Parathyroid adenoma (tissue), 2 donors: ENCODE measurements around the gene TSC2.

Source experiments
- H2AFZ ChIP-seq: fragments of 300-600 bp; sonication (generic); one replicate; pipeline ENCODE4 v1.7.0; 2017; ENCODE audit warnings: antibody characterized with exemption, mild to moderate bottlenecking
- H3K27ac ChIP-seq: fragments of 300-600 bp; sonication (generic); one replicate; pipeline ENCODE4 v1.7.0; 2017
- H3K27me3 ChIP-seq: fragments of 300-600 bp; sonication (generic); one replicate; pipeline ENCODE4 v1.7.0; 2017; ENCODE audit warnings: low read length; ENCODE audit not compliant: control insufficient read depth, insufficient read depth
- H3K36me3 ChIP-seq: fragments of 300-600 bp; sonication (generic); one replicate; pipeline ENCODE4 v1.7.0; 2017; ENCODE audit warnings: low read length; ENCODE audit not compliant: control insufficient read depth, insufficient read depth
- H3K4me1 ChIP-seq: fragments of 300-600 bp; sonication (generic); one replicate; pipeline ENCODE4 v1.7.0; 2017; ENCODE audit warnings: control low read depth
- H3K4me2 ChIP-seq: fragments of 300-600 bp; sonication (generic); one replicate; pipeline ENCODE4 v1.7.0; 2017; ENCODE audit warnings: low read length
- H3K4me3 ChIP-seq: fragments of 300-600 bp; sonication (generic); one replicate; pipeline ENCODE4 v1.7.0; 2017; ENCODE audit warnings: low read depth, low read length
- H3K79me2 ChIP-seq: fragments of 300-600 bp; sonication (generic); one replicate; pipeline ENCODE4 v1.7.0; 2017; ENCODE audit warnings: control low read depth
- H3K9ac ChIP-seq: fragments of 300-600 bp; sonication (generic); one replicate; pipeline ENCODE4 v1.7.0; 2017; ENCODE audit warnings: mild to moderate bottlenecking
- H3K9me3 ChIP-seq: fragments of 300-600 bp; sonication (generic); one replicate; pipeline ENCODE4 v1.7.0; 2017; ENCODE audit warnings: low read length; ENCODE audit not compliant: control insufficient read depth
- TF ChIP-seq, protein P1 (sequence below): fragments of 300-600 bp; sonication (generic); IDR thresholded peaks from one replicate; pipeline ENCODE4 v1.7.0; 2017; ENCODE audit warnings: antibody characterized with exemption, mild to moderate bottlenecking
- donor health status: primary hyperparathyroidism.

TSC2 gene

DNA sequence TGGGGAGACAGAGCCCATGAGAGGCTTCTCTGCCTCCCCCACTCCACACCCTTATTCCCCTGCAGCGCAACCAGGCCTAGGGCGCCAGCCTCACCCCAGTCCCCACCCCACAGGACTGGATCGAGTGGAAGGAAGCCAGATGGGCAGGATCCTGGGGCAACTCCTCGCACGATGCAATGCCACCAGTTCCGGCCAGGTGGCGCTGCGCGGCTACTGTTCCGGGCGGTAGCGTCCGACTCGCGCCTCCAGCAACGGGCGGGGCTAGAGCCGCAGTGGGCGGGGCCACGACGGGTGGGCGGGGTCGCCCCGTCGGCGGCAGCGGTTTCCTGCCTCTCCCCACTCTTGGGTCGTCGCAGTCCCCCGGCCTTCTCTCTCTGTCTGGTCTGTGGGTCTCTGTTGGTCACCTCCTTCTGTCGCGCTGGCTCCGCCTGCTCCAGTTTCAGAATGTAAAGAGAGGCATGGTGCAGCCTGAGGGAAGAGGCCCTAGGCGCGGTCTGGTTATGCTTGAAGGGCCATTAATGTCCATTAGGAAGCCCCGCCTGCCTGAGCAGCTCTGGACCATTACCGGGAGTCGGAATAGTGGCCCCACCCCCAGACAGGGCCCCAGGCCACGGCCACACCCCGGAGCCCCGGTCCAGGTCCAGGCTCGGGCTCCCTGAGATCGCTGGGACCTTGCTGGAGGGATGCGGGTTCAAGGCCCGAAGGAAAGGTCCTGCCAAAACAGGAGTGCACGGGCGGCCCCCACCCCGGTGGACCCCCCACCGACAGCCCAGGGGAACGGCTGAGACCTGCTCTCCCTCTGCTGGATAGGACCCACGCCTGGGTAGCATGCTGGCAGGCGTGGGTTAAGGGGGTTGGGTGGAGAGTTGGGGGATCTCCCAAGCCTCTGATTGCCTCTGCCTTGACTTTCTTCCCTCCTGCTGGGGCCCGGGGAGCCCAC, 24.4 kb upstream of the TSC2 start:
- Histone ChIP-seq H3K27me3 (no peaks in the 10 kb centered on the region), H3K4me1 (peaks cover 5% of the 10 kb centered on the region), H3K27ac (no peak overlapping the region), H3K4me2 (peak overlapping the region; percentile 83), H3K36me3 (no peaks in the 10 kb centered on the region), H3K4me3 (peak overlapping the region; percentile 29), H3K9ac (no peak overlapping the region), H3K79me2 (no peaks in the 10 kb centered on the region), H2AFZ (peak overlapping the region; percentile 67), H3K9me3 (no peaks in the 10 kb centered on the region)
- TF ChIP-seq, protein P1, sequence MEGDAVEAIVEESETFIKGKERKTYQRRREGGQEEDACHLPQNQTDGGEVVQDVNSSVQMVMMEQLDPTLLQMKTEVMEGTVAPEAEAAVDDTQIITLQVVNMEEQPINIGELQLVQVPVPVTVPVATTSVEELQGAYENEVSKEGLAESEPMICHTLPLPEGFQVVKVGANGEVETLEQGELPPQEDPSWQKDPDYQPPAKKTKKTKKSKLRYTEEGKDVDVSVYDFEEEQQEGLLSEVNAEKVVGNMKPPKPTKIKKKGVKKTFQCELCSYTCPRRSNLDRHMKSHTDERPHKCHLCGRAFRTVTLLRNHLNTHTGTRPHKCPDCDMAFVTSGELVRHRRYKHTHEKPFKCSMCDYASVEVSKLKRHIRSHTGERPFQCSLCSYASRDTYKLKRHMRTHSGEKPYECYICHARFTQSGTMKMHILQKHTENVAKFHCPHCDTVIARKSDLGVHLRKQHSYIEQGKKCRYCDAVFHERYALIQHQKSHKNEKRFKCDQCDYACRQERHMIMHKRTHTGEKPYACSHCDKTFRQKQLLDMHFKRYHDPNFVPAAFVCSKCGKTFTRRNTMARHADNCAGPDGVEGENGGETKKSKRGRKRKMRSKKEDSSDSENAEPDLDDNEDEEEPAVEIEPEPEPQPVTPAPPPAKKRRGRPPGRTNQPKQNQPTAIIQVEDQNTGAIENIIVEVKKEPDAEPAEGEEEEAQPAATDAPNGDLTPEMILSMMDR: peak; percentile 98

DNA sequence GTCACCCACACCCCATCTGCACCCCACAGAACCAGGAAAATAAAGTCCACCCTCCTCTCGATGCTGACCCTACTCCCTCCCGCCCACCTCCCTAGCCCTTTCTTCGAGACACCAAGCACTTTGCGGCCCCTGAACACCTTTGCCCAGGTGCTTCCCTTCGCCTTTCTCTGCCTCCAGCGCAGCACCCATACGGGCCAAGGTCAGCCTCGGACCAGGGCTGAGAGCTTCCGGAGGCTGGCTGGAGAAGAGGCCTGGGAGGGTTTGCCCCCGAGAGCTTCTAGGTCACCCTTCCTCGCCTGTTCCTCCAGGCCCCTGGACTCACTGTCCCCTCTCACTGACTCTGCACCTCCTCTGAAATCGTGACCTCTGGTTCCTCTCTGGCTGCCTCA, 23.8 kb upstream of the TSC2 start:
- Histone ChIP-seq H3K4me1 (peaks cover 5% of the 10 kb centered on the region), H3K9ac (no peak overlapping the region), H2AFZ (no peak overlapping the region), H3K27ac (no peak overlapping the region), H3K79me2 (no peaks in the 10 kb centered on the region), H3K36me3 (no peaks in the 10 kb centered on the region), H3K27me3 (no peaks in the 10 kb centered on the region), H3K9me3 (no peaks in the 10 kb centered on the region), H3K4me3 (no peak overlapping the region), H3K4me2 (no peak overlapping the region)
- TF ChIP-seq, protein P1: no peak

DNA sequence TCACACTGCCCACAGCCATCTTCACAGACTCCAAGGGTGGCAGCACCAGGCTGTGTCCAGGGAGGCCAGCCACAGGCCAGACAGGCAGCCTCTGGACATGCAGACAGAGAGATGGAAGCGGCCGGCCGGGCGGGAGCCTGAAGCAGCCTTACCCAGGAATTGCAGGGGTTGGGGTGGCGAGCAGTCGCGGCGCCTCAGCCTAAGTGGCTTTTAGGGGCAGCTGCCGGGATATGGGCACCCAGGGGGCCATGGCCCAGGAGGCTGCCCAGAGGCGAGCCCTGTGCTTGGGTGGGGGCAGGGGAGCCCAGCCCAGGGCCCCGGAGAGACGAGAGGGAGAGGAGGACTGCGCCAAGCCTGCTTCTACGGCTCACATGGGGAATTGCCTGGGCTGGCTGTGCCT, 22.5 kb upstream of the TSC2 start:
- no peak overlapping the region for H2AFZ ChIP-seq
- no peaks in the 10 kb centered on the region for H3K9me3 ChIP-seq
- TF ChIP-seq, protein P1: no peak
- no peak overlapping the region for H3K4me3 ChIP-seq
- no peaks in the 10 kb centered on the region for H3K27me3 ChIP-seq
- peaks cover 5% of the 10 kb centered on the region for H3K4me1 ChIP-seq
- no peaks in the 10 kb centered on the region for H3K36me3 ChIP-seq
- H3K27ac ChIP-seq: no peak overlapping the region
- no peaks in the 10 kb centered on the region for H3K79me2 ChIP-seq
- H3K4me2 ChIP-seq: no peak overlapping the region
- no peak overlapping the region for H3K9ac ChIP-seq

DNA sequence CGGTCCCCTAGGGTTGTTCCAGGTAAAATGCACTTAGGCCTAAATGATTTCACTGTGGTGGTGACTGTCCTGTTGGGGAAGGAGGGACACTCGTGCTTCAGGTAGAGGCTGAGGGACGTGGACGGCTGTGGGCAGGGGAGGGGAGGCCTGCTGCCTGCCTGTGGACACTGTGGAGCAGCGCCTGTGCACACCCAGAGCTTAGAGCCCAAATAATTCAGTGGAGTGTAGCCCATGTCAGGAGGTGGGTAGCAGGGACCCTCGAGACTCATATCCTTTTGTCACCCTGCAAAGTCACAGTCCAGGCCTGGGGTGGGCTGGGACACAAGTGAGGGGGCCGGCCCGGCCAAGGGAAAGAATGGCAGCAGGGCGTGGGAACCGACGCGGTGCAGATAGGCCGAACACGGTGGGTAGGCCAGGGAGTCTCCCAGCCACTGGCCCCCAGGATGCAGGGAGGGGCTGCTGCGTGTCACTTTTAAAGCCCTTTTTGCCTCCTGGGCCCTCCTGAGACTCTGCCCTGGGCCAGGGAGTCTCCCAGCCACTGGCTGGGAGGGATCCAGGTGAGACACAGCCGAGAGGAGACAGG, 21.8 kb upstream of the TSC2 start:
- Histone ChIP-seq H3K4me3 (no peak overlapping the region), H3K9ac (no peak overlapping the region), H3K4me1 (peaks cover 5% of the 10 kb centered on the region), H3K4me2 (no peak overlapping the region), H3K9me3 (no peaks in the 10 kb centered on the region), H3K79me2 (no peaks in the 10 kb centered on the region), H3K27me3 (no peaks in the 10 kb centered on the region), H2AFZ (no peak overlapping the region), H3K36me3 (no peaks in the 10 kb centered on the region), H3K27ac (no peak overlapping the region)
- TF ChIP-seq, protein P1: no peak
